ENCODE results near the gene OSBPL10. TPM values are rescaled to one million over a fixed set of nuclear protein-coding genes. Genes with fewer than 3 reads are reported as not detected.

The OSBPL10 gene
- total RNA-seq, 2 experiments from 2014 or later: 65.7 to 170 TPM

DNA sequence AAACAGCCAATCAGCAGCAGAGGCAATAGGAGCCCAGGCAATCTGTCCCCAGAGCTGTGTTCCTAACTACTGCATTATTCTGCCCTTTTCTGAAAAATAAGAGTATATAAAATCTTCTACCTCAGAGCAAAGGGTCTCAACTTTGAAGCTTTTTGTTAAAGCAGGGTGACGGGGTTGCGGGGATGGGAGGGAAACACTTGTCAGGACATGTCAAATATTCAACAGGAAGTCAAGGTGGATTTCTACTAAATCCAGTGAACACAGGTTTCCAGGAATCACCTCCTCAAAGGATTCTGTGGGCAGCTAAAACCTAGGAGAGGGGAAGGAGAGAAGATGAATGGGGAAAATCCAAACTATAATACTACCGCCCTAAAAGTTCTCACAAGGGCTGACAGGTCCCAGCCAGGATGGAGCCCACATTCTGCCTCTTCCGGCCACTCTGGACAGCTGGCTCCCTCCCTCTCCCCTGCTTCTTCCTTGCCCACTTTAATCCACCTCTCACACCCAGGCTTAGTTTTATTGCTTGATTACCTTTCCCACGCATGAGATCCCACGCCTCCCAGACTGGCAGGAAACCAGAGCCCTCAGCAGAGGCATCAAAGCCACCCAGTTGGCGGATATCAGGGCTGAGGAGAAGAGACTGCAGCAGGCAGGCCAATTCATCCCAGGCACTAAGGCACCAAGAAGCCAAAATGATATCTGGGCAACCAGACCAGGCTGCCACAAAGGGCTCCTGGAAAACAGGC lies 77.2 kb downstream of the OSBPL10 start:
- peak; percentile 50 for DNase-seq (ENCODE audit: low spot score)
- Histone ChIP-seq H2AFZ (ENCODE audit: low read length) (no peak overlapping the region), H3K9me2 (ENCODE audit: insufficient read depth, low read length) (no peaks in the 10 kb centered on the region), H3K4me1 (ENCODE audit: insufficient read depth, low read length, poor library complexity, severe bottlenecking) (peaks cover 95% of the 10 kb centered on the region), H3K79me2 (ENCODE audit: insufficient read depth, low read depth, low read length) (peaks cover 95% of the 10 kb centered on the region), H3K4me2 (ENCODE audit: low read length) (peak overlapping the region; percentile 45), H3K4me3 (ENCODE audit: low read depth, low read length, poor library complexity, severe bottlenecking) (no peak overlapping the region), H3K36me3 (ENCODE audit: insufficient read depth, low read length) (peaks cover 35% of the 10 kb centered on the region; the same call in 1 of the 2 replicates), H3K27ac (ENCODE audit: low read depth, low read length, poor library complexity, severe bottlenecking) (peak overlapping the region; percentile 27), H3K9me3 (ENCODE audit: low read length) (no peaks in the 10 kb centered on the region), H4K20me1 (ENCODE audit: insufficient read depth, low read length) (0 out of 2 replicates have a peak, but pooled peaks cover 4% of the 10 kb centered on the region)
- intact Hi-C loops (cut with micrococcal nuclease; ENCODE audit: unreplicated experiment): no loop called here
- BruUV-seq (replicated peaks): no TSS peak
- POLR2A ChIA-PET: interaction anchor here (0.5 to 1.8 kb wide), 11 partner anchors 7 to 969 kb away, joined by 3 to 9 read pairs (median 4); no protein-coding TSS in a partner anchor
- TF ChIP-seq, protein P1, sequence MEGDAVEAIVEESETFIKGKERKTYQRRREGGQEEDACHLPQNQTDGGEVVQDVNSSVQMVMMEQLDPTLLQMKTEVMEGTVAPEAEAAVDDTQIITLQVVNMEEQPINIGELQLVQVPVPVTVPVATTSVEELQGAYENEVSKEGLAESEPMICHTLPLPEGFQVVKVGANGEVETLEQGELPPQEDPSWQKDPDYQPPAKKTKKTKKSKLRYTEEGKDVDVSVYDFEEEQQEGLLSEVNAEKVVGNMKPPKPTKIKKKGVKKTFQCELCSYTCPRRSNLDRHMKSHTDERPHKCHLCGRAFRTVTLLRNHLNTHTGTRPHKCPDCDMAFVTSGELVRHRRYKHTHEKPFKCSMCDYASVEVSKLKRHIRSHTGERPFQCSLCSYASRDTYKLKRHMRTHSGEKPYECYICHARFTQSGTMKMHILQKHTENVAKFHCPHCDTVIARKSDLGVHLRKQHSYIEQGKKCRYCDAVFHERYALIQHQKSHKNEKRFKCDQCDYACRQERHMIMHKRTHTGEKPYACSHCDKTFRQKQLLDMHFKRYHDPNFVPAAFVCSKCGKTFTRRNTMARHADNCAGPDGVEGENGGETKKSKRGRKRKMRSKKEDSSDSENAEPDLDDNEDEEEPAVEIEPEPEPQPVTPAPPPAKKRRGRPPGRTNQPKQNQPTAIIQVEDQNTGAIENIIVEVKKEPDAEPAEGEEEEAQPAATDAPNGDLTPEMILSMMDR (conservative IDR thresholded peaks at IDR 0.05; ENCODE audit: low read length): no peak
- TF ChIP-seq EZH2phosphoT487 (IDR thresholded peaks at IDR 0.05; ENCODE audit: borderline replicate concordance, low read depth, low read length): no peak
- CTCF ChIA-PET (ENCODE audit: unreplicated experiment): interaction anchor here (0.9 kb wide), 1 partner anchor 12 kb away, joined by 4 read pairs; no protein-coding TSS in a partner anchor

DNA sequence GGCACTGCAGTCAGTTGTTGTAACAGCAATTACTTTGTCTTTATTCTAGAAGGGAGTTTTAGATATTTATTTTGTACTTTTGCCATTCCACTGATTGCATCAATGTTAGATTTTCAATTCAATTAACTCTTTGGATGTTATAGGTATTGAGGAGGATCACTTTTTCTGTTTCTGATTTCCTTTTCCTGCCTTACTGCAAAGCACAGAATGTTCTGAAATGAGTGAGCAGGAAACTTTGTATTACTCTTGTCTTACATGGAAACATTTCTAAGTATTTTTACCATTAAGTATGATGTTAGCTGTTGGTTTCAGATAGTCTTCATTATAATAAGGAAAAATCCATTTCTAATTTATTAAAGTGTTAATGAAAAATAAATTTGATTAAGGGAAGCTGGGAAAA lies 80.5 kb downstream of the OSBPL10 start:
- CTCF ChIA-PET (ENCODE audit: unreplicated experiment): no interaction called here
- no TSS peak for BruUV-seq (replicated peaks)
- Histone ChIP-seq H3K4me1 (ENCODE audit: insufficient read depth, low read length, poor library complexity, severe bottlenecking) (peaks cover 74% of the 10 kb centered on the region), H3K79me2 (ENCODE audit: insufficient read depth, low read depth, low read length) (peaks cover 93% of the 10 kb centered on the region), H3K27ac (ENCODE audit: low read depth, low read length, poor library complexity, severe bottlenecking) (peak overlapping the region; percentile 36), H3K9me3 (ENCODE audit: low read length) (no peaks in the 10 kb centered on the region), H3K4me3 (ENCODE audit: low read depth, low read length, poor library complexity, severe bottlenecking) (no peak overlapping the region), H3K36me3 (ENCODE audit: insufficient read depth, low read length) (peaks cover 32% of the 10 kb centered on the region; the same call in 1 of the 2 replicates), H4K20me1 (ENCODE audit: insufficient read depth, low read length) (0 out of 2 replicates have a peak, but pooled peaks cover 4% of the 10 kb centered on the region), H3K4me2 (ENCODE audit: low read length) (peak overlapping the region; percentile 35), H3K9me2 (ENCODE audit: insufficient read depth, low read length) (no peaks in the 10 kb centered on the region), H2AFZ (ENCODE audit: low read length) (no peak overlapping the region)
- intact Hi-C loops (cut with micrococcal nuclease; ENCODE audit: unreplicated experiment): no loop called here
- no peak for TF ChIP-seq EZH2phosphoT487 (IDR thresholded peaks at IDR 0.05; ENCODE audit: borderline replicate concordance, low read depth, low read length)
- TF ChIP-seq, protein P1 (conservative IDR thresholded peaks at IDR 0.05; ENCODE audit: low read length): no peak
- no peak for DNase-seq (ENCODE audit: low spot score)
- POLR2A ChIA-PET: interaction anchor here (0.7 to 3.7 kb wide), 10 partner anchors 8 to 39 kb away, joined by 3 to 19 read pairs (median 4); no protein-coding TSS in a partner anchor
